ENCODE measurements around the gene KLK3.

KLK3 gene

DNA sequence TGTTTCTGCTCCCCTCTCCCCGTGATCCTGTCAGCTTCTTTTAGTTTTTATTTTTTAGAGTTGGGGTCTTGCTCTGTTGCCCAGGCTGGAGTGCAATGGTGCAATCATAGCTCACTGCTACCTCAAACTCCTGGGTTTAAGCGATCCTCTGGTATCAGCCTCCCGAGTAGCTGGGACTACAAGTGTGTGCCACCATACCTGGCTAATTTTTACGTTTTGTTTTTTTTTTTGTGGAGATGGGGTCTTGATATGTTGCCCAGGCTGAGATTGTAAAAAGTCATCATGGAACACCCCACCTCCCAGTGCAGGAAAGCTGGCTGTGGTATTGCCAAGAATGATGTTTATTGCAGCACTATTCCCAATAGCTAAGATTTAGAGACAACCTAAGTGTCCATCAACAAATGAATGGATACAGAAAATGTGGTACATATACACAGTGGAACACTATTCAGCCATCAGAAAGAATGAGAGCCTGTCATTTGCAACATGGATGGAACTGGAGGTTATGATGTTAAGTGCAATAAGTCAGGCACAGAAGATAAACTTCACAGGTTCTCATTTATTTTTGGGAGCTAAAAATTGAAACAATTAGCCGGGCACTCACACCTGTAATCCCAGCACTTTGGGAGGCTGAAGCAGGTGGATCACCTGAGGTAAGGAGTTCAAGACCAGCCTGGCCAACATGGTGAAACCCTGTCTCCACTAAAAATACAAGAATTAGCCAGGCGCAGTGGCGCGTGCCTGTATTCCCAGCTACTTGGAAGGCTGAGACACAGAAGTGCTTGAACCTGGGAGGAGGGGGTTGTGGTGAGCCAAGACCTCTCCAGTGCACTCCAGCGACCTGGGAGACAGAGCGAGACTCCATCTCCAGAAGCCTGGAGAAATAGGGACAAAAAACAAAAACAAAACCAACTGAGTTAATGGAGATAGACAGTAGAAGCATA lies 14.7 kb upstream of the KLK3 start:
- no peak overlapping the region for H3K27ac ChIP-seq (replicated peaks)
- TF ChIP-seq, protein P1, sequence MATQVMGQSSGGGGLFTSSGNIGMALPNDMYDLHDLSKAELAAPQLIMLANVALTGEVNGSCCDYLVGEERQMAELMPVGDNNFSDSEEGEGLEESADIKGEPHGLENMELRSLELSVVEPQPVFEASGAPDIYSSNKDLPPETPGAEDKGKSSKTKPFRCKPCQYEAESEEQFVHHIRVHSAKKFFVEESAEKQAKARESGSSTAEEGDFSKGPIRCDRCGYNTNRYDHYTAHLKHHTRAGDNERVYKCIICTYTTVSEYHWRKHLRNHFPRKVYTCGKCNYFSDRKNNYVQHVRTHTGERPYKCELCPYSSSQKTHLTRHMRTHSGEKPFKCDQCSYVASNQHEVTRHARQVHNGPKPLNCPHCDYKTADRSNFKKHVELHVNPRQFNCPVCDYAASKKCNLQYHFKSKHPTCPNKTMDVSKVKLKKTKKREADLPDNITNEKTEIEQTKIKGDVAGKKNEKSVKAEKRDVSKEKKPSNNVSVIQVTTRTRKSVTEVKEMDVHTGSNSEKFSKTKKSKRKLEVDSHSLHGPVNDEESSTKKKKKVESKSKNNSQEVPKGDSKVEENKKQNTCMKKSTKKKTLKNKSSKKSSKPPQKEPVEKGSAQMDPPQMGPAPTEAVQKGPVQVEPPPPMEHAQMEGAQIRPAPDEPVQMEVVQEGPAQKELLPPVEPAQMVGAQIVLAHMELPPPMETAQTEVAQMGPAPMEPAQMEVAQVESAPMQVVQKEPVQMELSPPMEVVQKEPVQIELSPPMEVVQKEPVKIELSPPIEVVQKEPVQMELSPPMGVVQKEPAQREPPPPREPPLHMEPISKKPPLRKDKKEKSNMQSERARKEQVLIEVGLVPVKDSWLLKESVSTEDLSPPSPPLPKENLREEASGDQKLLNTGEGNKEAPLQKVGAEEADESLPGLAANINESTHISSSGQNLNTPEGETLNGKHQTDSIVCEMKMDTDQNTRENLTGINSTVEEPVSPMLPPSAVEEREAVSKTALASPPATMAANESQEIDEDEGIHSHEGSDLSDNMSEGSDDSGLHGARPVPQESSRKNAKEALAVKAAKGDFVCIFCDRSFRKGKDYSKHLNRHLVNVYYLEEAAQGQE (IDR thresholded peaks at IDR 0.05; ENCODE audit: insufficient replicate concordance, low read depth), result no peak
- TF ChIP-seq, protein P2, sequence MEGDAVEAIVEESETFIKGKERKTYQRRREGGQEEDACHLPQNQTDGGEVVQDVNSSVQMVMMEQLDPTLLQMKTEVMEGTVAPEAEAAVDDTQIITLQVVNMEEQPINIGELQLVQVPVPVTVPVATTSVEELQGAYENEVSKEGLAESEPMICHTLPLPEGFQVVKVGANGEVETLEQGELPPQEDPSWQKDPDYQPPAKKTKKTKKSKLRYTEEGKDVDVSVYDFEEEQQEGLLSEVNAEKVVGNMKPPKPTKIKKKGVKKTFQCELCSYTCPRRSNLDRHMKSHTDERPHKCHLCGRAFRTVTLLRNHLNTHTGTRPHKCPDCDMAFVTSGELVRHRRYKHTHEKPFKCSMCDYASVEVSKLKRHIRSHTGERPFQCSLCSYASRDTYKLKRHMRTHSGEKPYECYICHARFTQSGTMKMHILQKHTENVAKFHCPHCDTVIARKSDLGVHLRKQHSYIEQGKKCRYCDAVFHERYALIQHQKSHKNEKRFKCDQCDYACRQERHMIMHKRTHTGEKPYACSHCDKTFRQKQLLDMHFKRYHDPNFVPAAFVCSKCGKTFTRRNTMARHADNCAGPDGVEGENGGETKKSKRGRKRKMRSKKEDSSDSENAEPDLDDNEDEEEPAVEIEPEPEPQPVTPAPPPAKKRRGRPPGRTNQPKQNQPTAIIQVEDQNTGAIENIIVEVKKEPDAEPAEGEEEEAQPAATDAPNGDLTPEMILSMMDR (IDR thresholded peaks at IDR 0.05; ENCODE audit: insufficient read depth, low read length), result no peak
- TF ChIP-seq POLR2AphosphoS5 (IDR thresholded peaks at IDR 0.05; ENCODE audit: low read depth) (no peak), GABPA (IDR thresholded peaks at IDR 0.05; ENCODE audit: low read depth) (no peak), SPI1 (IDR thresholded peaks at IDR 0.05; ENCODE audit: borderline replicate concordance, low read depth) (no peak)
- H3K27me3 ChIP-seq (ENCODE audit: insufficient read depth, poor library complexity, severe bottlenecking), result peaks cover 13% of the 10 kb centered on the region
- H3K4me3 ChIP-seq (replicated peaks; ENCODE audit: insufficient read depth, low read length), result no peak overlapping the region
- no peak for DNase-seq (ENCODE audit: low read depth in 1 of 2, low spot score in 1 of 2)

DNA sequence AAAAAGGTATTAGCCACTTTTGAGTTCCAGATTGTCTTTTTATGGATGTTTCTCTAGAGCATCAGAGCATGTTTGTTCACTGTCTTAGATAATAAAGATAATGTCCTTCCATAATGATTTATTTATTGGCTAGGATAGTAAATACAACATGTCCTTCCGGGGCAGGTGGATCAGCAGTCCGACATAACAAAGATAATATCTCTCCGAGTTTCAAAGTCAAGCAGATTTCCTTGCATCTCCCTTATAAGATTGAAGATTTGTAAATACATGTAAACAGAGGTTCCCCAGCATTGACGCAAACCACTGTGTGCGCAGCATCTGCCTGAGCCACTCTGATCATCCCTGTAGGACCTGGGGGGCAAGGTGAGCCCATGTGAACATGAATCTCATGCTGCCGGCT lies 12.6 kb upstream of the KLK3 start:
- TF ChIP-seq GABPA (IDR thresholded peaks at IDR 0.05; ENCODE audit: low read depth) (no peak), SPI1 (IDR thresholded peaks at IDR 0.05; ENCODE audit: borderline replicate concordance, low read depth) (no peak), POLR2AphosphoS5 (IDR thresholded peaks at IDR 0.05; ENCODE audit: low read depth) (no peak)
- TF ChIP-seq, protein P2 (IDR thresholded peaks at IDR 0.05; ENCODE audit: insufficient read depth, low read length), result no peak
- TF ChIP-seq, protein P1 (IDR thresholded peaks at IDR 0.05; ENCODE audit: insufficient replicate concordance, low read depth), result no peak
- Histone ChIP-seq H3K27me3 (ENCODE audit: insufficient read depth, poor library complexity, severe bottlenecking) (peaks cover 3% of the 10 kb centered on the region), H3K4me3 (replicated peaks; ENCODE audit: insufficient read depth, low read length) (no peak overlapping the region), H3K27ac (replicated peaks) (no peak overlapping the region)
- no peak for DNase-seq (ENCODE audit: low read depth in 1 of 2, low spot score in 1 of 2)

DNA sequence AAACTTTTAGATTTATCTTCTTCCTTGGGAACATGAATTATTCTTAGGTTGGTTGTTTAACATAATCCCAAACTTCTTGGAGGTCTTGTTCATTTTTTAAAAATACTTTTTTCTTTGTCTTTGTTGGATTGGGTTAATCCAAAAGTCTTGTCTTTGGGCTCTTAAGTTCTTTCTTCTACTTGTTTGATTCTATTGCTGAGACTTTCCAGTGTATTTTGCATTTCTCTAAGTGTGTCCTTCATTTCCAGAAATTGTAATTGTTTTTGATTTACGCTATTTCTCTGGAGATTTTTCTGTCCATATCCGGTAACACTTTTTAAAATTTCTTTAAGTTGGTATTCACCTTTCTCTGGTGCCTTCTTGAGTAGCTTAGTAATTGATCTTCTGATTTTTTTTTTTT lies 11.5 kb upstream of the KLK3 start:
- no peak for DNase-seq (ENCODE audit: low read depth in 1 of 2, low spot score in 1 of 2)
- H3K27me3 ChIP-seq (ENCODE audit: insufficient read depth, poor library complexity, severe bottlenecking), result peaks cover 3% of the 10 kb centered on the region
- H3K4me3 ChIP-seq (replicated peaks; ENCODE audit: insufficient read depth, low read length), result no peak overlapping the region
- H3K27ac ChIP-seq (replicated peaks), result no peak overlapping the region
- TF ChIP-seq GABPA (IDR thresholded peaks at IDR 0.05; ENCODE audit: low read depth) (no peak), SPI1 (IDR thresholded peaks at IDR 0.05; ENCODE audit: borderline replicate concordance, low read depth) (no peak), POLR2AphosphoS5 (IDR thresholded peaks at IDR 0.05; ENCODE audit: low read depth) (no peak)
- TF ChIP-seq, protein P2 (IDR thresholded peaks at IDR 0.05; ENCODE audit: insufficient read depth, low read length), result no peak
- TF ChIP-seq, protein P1 (IDR thresholded peaks at IDR 0.05; ENCODE audit: insufficient replicate concordance, low read depth), result no peak

Measured in HL-60 (cell line).